NOMO-1 (cell line): Measurements from ENCODE around the gene TNRC6C.
"Not testable (repeated sequence)": the region's sequence is repeated elsewhere in the genome, so short reads cannot be mapped to it uniquely, and the experiment has no call there.

Experiments
- DNase-seq, 2 experiments: peaks; one replicate each; lab custom pipeline; 2025; ENCODE audit not compliant: unreplicated experiment in 2 of 2; lab: John Stamatoyannopoulos, UW

Gene TNRC6C

GRCh38 chr17:78041386-78042179 is 83.1 kb downstream of the TNRC6C start:
- peak in 1 of 2 experiments; percentile 32 for DNase-seq

DNA sequence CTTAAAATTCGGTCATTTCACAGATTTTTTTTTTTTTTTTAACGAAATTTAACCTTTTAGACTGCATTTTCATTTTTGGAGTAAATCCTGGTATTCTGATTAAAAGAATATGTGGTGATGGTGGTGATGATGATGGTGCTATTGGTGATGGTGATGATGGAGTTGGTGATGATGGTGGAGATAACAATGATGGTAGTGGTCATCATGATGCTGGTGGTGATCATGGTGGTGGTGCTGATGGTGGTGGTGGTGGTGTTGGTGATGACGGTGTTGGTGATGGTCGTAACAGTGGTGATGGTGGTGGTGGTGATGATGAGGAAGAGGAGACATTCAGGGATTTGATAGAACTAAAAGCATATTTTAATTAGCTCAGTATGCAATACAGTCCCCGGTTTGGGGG is 84.0 kb downstream of the TNRC6C start:
- DNase-seq: no peak

DNA sequence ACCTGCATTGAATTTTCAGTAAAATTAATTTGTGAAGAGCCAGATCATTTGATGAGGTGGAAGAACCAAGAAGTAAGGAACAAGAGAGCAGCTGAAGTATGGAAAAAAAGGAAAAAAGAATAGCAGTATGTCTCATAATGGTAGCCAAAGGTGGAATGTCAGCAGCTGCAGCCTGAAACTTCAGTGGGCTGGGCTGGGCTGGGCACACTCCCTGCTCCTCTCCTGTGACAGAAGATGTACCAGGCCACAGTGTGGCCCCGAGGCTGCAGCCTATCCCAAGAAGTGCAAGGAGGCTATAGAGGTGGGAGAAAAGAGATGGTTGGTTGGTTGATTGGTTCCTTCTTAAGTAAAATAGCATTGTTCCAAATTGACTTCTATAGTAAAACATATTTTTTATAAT is 84.5 kb downstream of the TNRC6C start:
- no peak for DNase-seq

- DNase-seq: no peak
Measured at GRCh38 chr17:78044280-78044835, 85.9 kb downstream of the TNRC6C start.

- no peak for DNase-seq
Measured at GRCh38 chr17:78045316-78045715, 86.8 kb downstream of the TNRC6C start.

GRCh38 chr17:78046923-78047322 is 88.4 kb downstream of the TNRC6C start:
- DNase-seq: peak in 1 of 2 experiments; percentile 3

- DNase-seq: no peak
Measured at GRCh38 chr17:78048346-78049292, 90.1 kb downstream of the TNRC6C start.

- no peak for DNase-seq
Measured at GRCh38 chr17:78049609-78050008, 91.1 kb downstream of the TNRC6C start.

DNA sequence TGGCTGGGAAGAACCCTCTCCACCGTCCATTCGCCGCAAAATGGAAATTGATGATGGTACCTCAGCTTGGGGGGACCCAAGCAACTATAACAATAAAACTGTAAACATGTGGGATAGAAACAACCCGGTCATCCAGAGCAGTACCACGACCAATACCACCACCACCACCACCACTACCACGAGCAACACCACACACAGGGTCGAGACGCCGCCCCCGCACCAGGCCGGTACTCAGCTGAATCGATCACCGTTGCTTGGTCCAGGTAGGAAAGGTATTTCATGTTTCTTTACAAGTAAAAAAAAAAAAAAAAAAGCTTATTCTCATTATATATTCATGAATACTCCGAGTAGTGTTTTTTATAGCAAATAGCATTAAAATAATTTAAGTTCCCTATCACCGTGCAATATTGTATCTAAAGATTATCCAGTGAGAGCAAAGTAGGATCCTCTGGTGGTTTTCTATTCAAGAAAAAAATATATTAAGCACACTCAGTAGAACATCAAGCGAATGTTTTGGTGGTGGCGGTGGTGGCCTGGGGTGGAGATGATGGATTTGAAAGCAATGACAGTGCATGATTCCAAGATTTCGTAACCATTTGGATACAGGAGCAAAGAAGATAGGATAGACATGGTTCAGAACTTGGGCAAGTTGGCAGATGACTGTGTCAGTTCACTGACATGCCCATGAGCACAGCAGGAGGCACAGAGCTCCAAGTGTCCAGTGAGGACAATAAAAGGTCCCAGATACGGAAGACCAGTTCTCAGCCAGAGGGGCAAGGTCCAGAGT is 92.9 kb downstream of the TNRC6C start:
- no peak for DNase-seq

DNA sequence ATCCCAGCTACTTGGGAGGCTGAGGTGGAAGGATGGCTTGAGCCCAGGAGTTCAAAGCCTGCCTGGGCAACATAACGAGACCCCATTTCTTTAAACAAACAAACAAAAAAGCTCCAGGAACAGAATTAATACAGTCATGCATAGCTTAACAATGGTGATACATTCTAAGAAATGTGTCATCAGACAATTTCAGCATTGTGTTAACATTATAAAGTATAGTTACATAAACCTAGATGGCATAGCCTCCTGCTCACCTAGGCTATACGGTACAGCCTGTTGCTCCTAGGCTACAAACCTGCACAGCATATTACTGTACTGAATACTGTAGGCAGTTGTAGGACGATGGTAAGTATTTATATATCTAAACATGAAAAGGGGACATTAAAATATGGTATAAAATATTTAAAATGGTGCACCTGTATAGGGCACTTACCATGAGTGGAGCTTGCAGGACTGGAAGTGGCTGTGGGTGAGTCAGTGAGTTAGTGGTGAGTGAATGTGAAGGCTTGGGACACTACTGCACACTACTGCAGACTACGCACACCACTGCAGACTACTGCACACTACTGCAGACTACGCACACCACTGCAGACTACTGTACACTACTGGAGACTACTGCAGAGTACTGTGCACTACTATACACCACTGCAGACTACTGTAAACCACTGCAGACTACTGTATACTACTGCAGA is 95.4 kb downstream of the TNRC6C start:
- DNase-seq: no peak

- DNase-seq: no peak
Measured at GRCh38 chr17:78057113-78057740, 98.7 kb downstream of the TNRC6C start.

- no peak for DNase-seq
Measured at GRCh38 chr17:78058001-78058400, 99.5 kb downstream of the TNRC6C start.

- DNase-seq: no peak
Measured at GRCh38 chr17:78058581-78058980, 100.1 kb downstream of the TNRC6C start.

DNA sequence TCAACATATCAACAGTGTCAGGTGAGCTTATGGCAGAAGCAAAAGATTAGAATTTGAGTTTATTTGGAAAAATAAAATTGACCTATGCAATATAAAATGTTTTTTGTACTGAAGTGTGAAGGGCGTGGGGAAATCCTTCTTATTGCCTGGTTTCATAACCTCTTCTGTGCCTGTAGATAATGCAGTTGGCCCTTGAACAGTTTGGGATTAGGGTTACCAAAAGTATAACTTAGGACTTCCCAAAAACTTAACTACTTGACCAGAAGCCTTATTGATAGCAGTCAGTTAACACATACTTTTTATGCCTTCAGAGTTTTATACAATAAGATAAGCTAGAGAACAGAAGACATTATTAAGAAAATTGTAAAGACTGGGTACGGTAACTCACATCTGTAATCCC is 104.1 kb downstream of the TNRC6C start:
- no peak for DNase-seq

GRCh38 chr17:78063489-78063888 is 105.0 kb downstream of the TNRC6C start:
- DNase-seq: no peak

DNA sequence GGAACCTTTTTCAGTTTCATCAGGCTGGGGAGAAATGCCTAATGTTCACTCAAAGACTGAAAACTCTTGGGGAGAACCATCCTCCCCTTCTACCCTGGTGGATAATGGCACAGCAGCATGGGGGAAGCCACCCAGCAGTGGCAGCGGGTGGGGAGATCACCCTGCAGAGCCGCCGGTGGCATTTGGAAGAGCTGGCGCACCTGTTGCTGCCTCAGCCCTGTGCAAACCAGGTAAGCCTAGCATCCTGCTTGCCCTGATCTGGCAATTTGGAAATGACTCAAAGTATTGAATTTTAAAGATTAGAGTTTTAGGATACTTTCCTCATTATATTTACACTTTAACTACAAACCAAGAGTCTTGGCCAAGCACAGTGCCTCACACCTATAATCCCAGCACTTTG is 106.2 kb downstream of the TNRC6C start:
- no peak for DNase-seq

GRCh38 chr17:78066976-78067375 is 108.5 kb downstream of the TNRC6C start:
- DNase-seq: not testable (repeated sequence)

DNA sequence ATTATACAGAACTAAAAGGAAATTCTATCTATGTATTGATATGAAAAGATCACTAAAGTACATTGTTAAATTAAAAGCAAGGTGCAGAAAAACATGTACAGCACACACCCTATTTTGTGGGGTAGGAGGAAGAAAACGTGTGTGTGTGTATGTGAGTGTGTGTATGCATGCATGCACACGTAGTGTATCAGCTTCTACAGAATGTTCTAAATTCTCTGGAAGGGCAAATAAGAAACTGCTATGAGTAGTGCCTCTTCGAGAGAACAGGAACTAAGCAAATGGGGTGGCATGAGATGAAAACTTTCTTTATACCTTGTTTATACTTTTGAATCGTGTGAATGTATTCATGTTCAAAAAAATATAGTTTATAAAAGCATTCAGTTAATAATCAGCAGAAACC is 111.2 kb downstream of the TNRC6C start:
- DNase-seq: no peak

DNA sequence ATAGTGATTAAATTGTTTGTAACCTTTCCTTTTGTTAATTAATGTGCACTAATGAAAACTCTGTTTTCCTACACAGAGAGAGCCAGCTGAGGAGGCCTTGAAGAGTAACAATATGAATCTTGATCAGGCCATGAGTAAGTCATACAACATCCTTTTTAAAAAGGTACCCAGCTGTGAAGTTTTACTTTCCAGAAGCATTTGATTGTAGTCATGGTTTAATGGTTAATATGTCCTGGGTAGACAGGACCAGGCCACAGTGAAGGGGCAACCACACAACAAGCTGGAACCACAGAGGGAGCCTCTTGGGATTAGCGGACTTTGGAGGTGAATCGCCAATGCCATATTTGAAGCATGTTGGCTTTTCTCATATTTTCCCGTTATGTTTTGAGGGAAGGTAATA is 114.5 kb downstream of the TNRC6C start:
- no peak for DNase-seq

- DNase-seq: no peak
Measured at GRCh38 chr17:78075011-78075410, 116.5 kb downstream of the TNRC6C start.
